GM12878 (cell line): ENCODE measurements around the gene LRRN4CL. TPM values are rescaled to one million over a fixed set of nuclear protein-coding genes. Genes with fewer than 3 reads are reported as not detected.

Experiments used
- BMI1 ChIP-seq: fragments of 450-650 bp; IDR thresholded peaks from 2 replicates; pipeline ENCODE4 v1.6.1; 2016; ENCODE audit warnings: mild to moderate bottlenecking, moderate library complexity, borderline replicate concordance
- ESRRA ChIP-seq: IDR thresholded peaks from 2 replicates; pipeline ENCODE4 v1.6.1; 2012; ENCODE audit warnings: mild to moderate bottlenecking, low read length, improper control_type of control experiment
- FOS ChIP-seq: IDR thresholded peaks from 3 replicates; pipeline ENCODE4 v1.6.1; 2011; ENCODE audit warnings: borderline replicate concordance; ENCODE audit not compliant: insufficient read length; ENCODE audit errors: extremely low read depth
- RELA ChIP-seq: fragments of 450-650 bp; IDR thresholded peaks from 2 replicates; pipeline ENCODE4 v1.8.0; 2014; ENCODE audit warnings: borderline replicate concordance; ENCODE audit not compliant: partially characterized antibody
- TCF12 ChIP-seq: IDR thresholded peaks from 2 replicates; pipeline ENCODE4 v1.6.1; 2011; ENCODE audit warnings: low read depth, mild to moderate bottlenecking, low read length
- YY1 ChIP-seq: IDR thresholded peaks from 2 replicates; pipeline ENCODE4 v1.6.1; 2011; ENCODE audit warnings: low read depth, mild to moderate bottlenecking, low read length
- polyA plus RNA-seq, 11 experiments: library from polyadenylated mRNA; depleted of rRNA in 4 of 11; unstranded in 6 of 11; stranded (reverse) in 5 of 11; fragments of >200 nt; fragmentation: Nextera tagmentation in 4 of 11; fragmentation: Illumina TruSeq in 1 of 11; extraction: Ambion mirVana in 4 of 11; extraction: Trizol in 1 of 11; gene quantifications; 1 replicate in 1 of 11; 2 replicates in 10 of 11; pipeline versions ENCODE4 v1.2.1 to v1.2.3, GENCODE V29; 2011 to 2016; ENCODE audit warnings: inconsistent platforms in 2 of 11, missing spikeins in 2 of 11, low read depth in 1 of 11
- total RNA-seq, 4 experiments: library from RNA; depleted of rRNA in 3 of 4; stranded (reverse); fragments of >200 nt in 3 of 4; fragmentation: Illumina TruSeq in 1 of 4; extraction: Trizol in 1 of 4; gene quantifications; 2 replicates each; pipeline versions ENCODE4 v1.2.1 to v1.2.3, GENCODE V29; 2013 to 2021
- TF ChIP-seq, protein P1 (sequence below): IDR thresholded peaks from 2 replicates; pipeline ENCODE4 v1.6.1; 2012; ENCODE audit warnings: low read depth, low read length, improper control_type of control experiment
- TF ChIP-seq, protein P2 (sequence below): fragments of 450-650 bp; formaldehyde crosslinking; IDR thresholded peaks from 2 replicates; pipeline ENCODE4 v1.4.0; 2020; ENCODE audit warnings: mild to moderate bottlenecking, moderate library complexity

Gene LRRN4CL
- total and polyA plus RNA-seq, 10 of the 15 experiments (the other 5 are each of a cell fraction or from before 2014, with no cell fraction given): 0.01 to 0.06 TPM; not detected in 8

DNA sequence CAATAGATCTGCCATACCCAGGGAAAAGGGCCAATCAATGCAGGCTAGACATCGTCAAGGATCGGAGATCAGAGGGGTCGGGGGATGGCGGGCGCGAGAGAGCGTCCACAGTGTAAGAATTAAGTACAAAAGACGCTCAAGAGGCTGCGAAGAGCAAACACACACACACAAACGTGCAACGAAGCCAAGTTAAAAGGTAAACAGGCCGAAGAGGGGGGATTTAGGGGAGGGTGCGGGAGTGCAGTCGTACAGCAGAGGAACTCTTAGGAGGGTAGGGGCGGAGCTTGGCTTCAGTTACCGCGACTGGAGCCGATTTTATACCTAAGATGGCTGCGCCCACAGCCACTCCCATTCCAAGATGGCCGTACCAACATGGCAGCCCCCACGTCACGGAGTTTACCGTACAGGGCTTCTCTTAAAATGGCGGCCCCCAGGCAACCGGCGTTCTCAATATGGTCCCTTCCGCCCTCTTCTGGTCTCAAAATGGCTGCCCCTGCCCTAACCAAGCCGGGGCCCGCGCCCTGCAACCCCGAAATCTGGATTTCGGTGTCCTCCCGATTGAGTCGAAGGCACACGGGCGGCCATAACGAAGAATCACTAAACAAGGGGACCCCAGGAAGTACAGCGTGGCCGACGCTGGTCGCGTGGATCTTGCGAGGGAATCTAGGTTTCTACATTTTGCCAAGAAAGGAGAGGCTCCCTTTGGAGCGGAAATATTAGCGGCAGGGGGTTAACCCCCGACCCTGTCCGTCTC is 20.1 kb upstream of the LRRN4CL start (continued):
- TF ChIP-seq ESRRA (peak; percentile 93; the same call in 1 of the 2 replicates), FOS (no peak), RELA (peak; percentile 60), BMI1 (no peak), TCF12 (no peak), YY1 (peak; percentile 100)
- TF ChIP-seq, protein P1, sequence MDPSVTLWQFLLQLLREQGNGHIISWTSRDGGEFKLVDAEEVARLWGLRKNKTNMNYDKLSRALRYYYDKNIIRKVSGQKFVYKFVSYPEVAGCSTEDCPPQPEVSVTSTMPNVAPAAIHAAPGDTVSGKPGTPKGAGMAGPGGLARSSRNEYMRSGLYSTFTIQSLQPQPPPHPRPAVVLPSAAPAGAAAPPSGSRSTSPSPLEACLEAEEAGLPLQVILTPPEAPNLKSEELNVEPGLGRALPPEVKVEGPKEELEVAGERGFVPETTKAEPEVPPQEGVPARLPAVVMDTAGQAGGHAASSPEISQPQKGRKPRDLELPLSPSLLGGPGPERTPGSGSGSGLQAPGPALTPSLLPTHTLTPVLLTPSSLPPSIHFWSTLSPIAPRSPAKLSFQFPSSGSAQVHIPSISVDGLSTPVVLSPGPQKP: peak; percentile 90
- TF ChIP-seq, protein P2, sequence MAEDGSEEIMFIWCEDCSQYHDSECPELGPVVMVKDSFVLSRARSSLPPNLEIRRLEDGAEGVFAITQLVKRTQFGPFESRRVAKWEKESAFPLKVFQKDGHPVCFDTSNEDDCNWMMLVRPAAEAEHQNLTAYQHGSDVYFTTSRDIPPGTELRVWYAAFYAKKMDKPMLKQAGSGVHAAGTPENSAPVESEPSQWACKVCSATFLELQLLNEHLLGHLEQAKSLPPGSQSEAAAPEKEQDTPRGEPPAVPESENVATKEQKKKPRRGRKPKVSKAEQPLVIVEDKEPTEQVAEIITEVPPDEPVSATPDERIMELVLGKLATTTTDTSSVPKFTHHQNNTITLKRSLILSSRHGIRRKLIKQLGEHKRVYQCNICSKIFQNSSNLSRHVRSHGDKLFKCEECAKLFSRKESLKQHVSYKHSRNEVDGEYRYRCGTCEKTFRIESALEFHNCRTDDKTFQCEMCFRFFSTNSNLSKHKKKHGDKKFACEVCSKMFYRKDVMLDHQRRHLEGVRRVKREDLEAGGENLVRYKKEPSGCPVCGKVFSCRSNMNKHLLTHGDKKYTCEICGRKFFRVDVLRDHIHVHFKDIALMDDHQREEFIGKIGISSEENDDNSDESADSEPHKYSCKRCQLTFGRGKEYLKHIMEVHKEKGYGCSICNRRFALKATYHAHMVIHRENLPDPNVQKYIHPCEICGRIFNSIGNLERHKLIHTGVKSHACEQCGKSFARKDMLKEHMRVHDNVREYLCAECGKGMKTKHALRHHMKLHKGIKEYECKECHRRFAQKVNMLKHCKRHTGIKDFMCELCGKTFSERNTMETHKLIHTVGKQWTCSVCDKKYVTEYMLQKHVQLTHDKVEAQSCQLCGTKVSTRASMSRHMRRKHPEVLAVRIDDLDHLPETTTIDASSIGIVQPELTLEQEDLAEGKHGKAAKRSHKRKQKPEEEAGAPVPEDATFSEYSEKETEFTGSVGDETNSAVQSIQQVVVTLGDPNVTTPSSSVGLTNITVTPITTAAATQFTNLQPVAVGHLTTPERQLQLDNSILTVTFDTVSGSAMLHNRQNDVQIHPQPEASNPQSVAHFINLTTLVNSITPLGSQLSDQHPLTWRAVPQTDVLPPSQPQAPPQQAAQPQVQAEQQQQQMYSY (CRISPR knock-in tag): no peak
